HG03439 (cell line): Measurements from ENCODE around the gene ARHGAP10.

Source experiments
- ATAC-seq: cut with Tn5 transposase; IDR thresholded peaks from one replicate; pipeline ENCODE4 v1.9.1; 2021; ENCODE audit warnings: mild to moderate bottlenecking, moderate library complexity; ENCODE audit not compliant: unreplicated experiment

Gene ARHGAP10

GRCh38 chr4:148112231-148112982 lies 380.5 kb downstream of the ARHGAP10 start:
- no peak for ATAC-seq

GRCh38 chr4:148114436-148114835 lies 382.5 kb downstream of the ARHGAP10 start:
- ATAC-seq: no peak

GRCh38 chr4:148116264-148116663 lies 384.4 kb downstream of the ARHGAP10 start:
- no peak for ATAC-seq

GRCh38 chr4:148116969-148117368 lies 385.1 kb downstream of the ARHGAP10 start:
- no peak for ATAC-seq

GRCh38 chr4:148118179-148118578 lies 386.3 kb downstream of the ARHGAP10 start:
- no peak for ATAC-seq

- ATAC-seq: no peak
Observed at GRCh38 chr4:148118633-148119032, 386.7 kb downstream of the ARHGAP10 start.

GRCh38 chr4:148120216-148120615 lies 388.3 kb downstream of the ARHGAP10 start:
- no peak for ATAC-seq
